Measurements from ENCODE around the gene MTMR1. TPM values are rescaled to one million over a fixed set of nuclear protein-coding genes. Genes with fewer than 3 reads are reported as not detected.
A peak's percentile ranks its signal among the peaks of the same experiment; 100 is the strongest.

MTMR1 gene
- total RNA-seq, 2 experiments from 2014 or later, result 32.8 to 38.6 TPM

DNA sequence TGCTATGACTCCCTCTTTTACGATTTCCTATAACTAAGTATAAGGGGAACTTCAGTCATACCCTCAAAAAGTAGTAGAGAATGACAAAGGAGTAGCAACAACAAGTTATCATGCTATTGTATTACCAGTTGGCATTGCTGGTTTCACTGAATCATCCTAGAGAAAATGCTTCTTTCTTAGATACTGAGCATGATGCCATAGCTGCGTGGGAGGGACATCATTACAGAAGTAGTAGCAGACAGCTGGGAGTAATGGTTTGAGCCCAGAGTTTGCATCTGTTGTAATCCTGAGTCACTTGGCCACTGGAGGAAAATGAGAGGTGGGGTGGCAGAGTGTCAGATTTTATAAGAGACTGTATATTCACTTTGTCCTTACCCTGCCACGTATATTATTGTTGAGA, 38.6 kb downstream of the MTMR1 start:
- ATAC-seq (peak; percentile 85), DNase-seq (peak; percentile 82)
- Mint-ChIP-seq H3K36me3 (ENCODE audit: low read depth) (peaks cover 35% of the 10 kb centered on the region), H3K9me3 (no peaks in the 10 kb centered on the region), H3K4me3 (no peak overlapping the region), H3K4me1 (ENCODE audit: low read depth) (peaks cover 22% of the 10 kb centered on the region), H3K27me3 (no peaks in the 10 kb centered on the region), H3K27ac (peak overlapping the region; percentile 64)
- ChIA-PET POLR2A (no interaction called here), CTCF (interaction anchor here (0.8 kb wide), 1 partner anchor 48 kb away, joined by 4 read pairs; no protein-coding TSS in a partner anchor)
- intact Hi-C loops (cut with micrococcal nuclease), result no loop called here
- no peak for TF ChIP-seq CTCF (IDR thresholded peaks at IDR 0.05)

GRCh38 chrX:150736475-150736874, 43.3 kb downstream of the MTMR1 start:
- ChIA-PET CTCF (interaction anchor here (1.0 kb wide), 1 partner anchor 50 kb away, joined by 3 read pairs; no protein-coding TSS in a partner anchor), POLR2A (no interaction called here)
- H3K9me3 Mint-ChIP-seq, result no peaks in the 10 kb centered on the region
- no peak overlapping the region for H3K4me3 Mint-ChIP-seq
- DNase-seq (no peak), ATAC-seq (no peak)
- peaks cover 41% of the 10 kb centered on the region for H3K36me3 Mint-ChIP-seq (ENCODE audit: low read depth)
- intact Hi-C loops (cut with micrococcal nuclease), result no loop called here
- no peaks in the 10 kb centered on the region for H3K27me3 Mint-ChIP-seq
- peaks cover 22% of the 10 kb centered on the region for H3K4me1 Mint-ChIP-seq (ENCODE audit: low read depth)
- no peak for TF ChIP-seq CTCF (IDR thresholded peaks at IDR 0.05)
- peak overlapping the region; percentile 59 for H3K27ac Mint-ChIP-seq

DNA sequence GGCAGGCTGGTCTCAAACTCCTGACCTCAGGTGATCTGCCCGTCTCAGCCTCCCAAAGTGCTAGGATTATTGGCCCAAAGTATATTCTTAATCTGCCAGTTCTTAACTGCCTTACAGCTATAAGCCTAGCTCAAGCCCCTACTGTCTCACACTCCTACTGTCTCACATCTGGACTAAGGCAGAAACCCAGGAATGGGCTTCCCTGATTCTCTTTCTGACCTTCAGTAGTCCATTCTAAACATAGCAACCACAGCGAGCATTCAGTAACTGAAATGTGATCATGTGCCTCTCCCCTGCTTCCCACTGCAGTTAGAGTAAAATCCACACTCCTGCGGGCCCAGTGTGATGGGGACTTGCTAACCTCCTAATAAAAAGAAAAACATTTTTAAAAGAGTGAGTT, 58.9 kb downstream of the MTMR1 start:
- ATAC-seq (no peak), DNase-seq (no peak)
- H3K4me1 Mint-ChIP-seq (ENCODE audit: low read depth), result peaks cover 12% of the 10 kb centered on the region
- H3K9me3 Mint-ChIP-seq, result no peaks in the 10 kb centered on the region
- no peak overlapping the region for H3K27ac Mint-ChIP-seq
- intact Hi-C loops (cut with micrococcal nuclease), result no loop called here
- no peak overlapping the region for H3K4me3 Mint-ChIP-seq
- no peaks in the 10 kb centered on the region for H3K27me3 Mint-ChIP-seq
- peaks cover 19% of the 10 kb centered on the region for H3K36me3 Mint-ChIP-seq (ENCODE audit: low read depth)
- no peak for TF ChIP-seq CTCF (IDR thresholded peaks at IDR 0.05)
- ChIA-PET POLR2A (no interaction called here), CTCF (no interaction called here)

DNA sequence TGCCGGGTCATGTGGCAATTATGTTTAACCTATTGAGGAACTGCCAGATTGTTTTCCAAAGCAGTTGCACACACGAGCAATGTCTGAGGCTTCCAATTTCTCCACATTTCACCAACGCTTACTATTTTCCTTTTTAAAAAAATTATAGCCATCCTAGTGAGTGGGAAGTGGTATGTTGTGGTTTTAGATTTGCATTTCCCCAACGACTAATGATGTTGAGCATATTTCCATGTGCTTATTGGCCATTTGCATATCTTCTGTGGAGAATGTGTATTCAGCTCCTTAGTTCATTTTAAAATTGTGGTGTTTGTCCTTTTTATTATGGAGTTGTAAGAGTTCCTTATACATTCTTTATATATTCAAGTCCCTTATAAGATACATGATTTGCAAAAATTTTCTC, 60.2 kb downstream of the MTMR1 start:
- peaks cover 19% of the 10 kb centered on the region for H3K36me3 Mint-ChIP-seq (ENCODE audit: low read depth)
- no peaks in the 10 kb centered on the region for H3K9me3 Mint-ChIP-seq
- no peak overlapping the region for H3K4me3 Mint-ChIP-seq

GRCh38 chrX:150753968-150754367, 60.8 kb downstream of the MTMR1 start:
- POLR2A ChIA-PET, result no interaction called here
- Mint-ChIP-seq H3K4me1 (ENCODE audit: low read depth) (peaks cover 12% of the 10 kb centered on the region), H3K27me3 (no peaks in the 10 kb centered on the region), H3K36me3 (ENCODE audit: low read depth) (peaks cover 19% of the 10 kb centered on the region), H3K9me3 (no peaks in the 10 kb centered on the region), H3K4me3 (no peak overlapping the region), H3K27ac (peak overlapping the region; percentile 11)
- CTCF ChIA-PET, result interaction anchor here (0.9 to 1.4 kb wide), 2 partner anchors 23 to 71 kb away, joined by 4 read pairs; no protein-coding TSS in a partner anchor
- intact Hi-C loops (cut with micrococcal nuclease), result no loop called here
- DNase-seq (no peak), ATAC-seq (no peak)
- TF ChIP-seq CTCF (IDR thresholded peaks at IDR 0.05), result no peak

More for the DNA sequence above, 60.2 kb downstream of the MTMR1 start:
- no peaks in the 10 kb centered on the region for H3K27me3 Mint-ChIP-seq
- ATAC-seq, result no peak
- H3K27ac Mint-ChIP-seq, result no peak overlapping the region
- TF ChIP-seq CTCF (IDR thresholded peaks at IDR 0.05), result no peak
- peaks cover 12% of the 10 kb centered on the region for H3K4me1 Mint-ChIP-seq (ENCODE audit: low read depth)
- intact Hi-C loops (cut with micrococcal nuclease), result no loop called here
- ChIA-PET CTCF (interaction anchor here (1.4 kb wide), 1 partner anchor 70 kb away, joined by 4 read pairs; no protein-coding TSS in a partner anchor), POLR2A (no interaction called here)
- no peak for DNase-seq

All from activated CD8-positive, alpha-beta T cell treated with anti-CD3 and anti-CD28 coated beads for 36 hours (primary cell).